Adrenal gland (tissue), 12 donors: ENCODE results near the gene UBA7. TPM values are rescaled to one million over a fixed set of nuclear protein-coding genes. Genes with fewer than 3 reads are reported as not detected.
A peak's percentile ranks its signal among the peaks of the same experiment; 100 is the strongest.

ENCODE experiments used
- DNase-seq, 7 donors: peaks; one replicate each; pipeline ENCODE4 v3.0.0-alpha.2; 2019 to 2020
- H3K27ac ChIP-seq, 5 donors: fragments of 200-600 bp; sonication (generic) in 4 of 5; 1 replicate in 3 of 5; 2 replicates in 2 of 5; pipeline versions ENCODE4 v1.5.1 to v1.8.0; 2016 to 2020; ENCODE audit warnings: mild to moderate bottlenecking in 1 of 5
- H3K27me3 ChIP-seq: fragments of 200-600 bp; 2 replicates; pipeline ENCODE4 v1.8.0; 2021
- H3K36me3 ChIP-seq, 2 donors: fragments of 200-600 bp; replicated peaks in 1 of 2; 1 replicate in 1 of 2; 2 replicates in 1 of 2; pipeline versions ENCODE4 v1.5.1 to v1.8.0; 2018 to 2022
- H3K4me1 ChIP-seq, 2 donors: fragments of 200-600 bp; replicated peaks in 1 of 2; 1 replicate in 1 of 2; 2 replicates in 1 of 2; pipeline versions ENCODE4 v1.5.1 to v1.8.0; 2018 to 2021
- H3K4me3 ChIP-seq, 4 donors: fragments of 200-600 bp; sonication (generic) in 3 of 4; one replicate each; pipeline ENCODE4 v1.5.1; 2016 to 2018
- H3K9me3 ChIP-seq, 3 donors: fragments of 200-600 bp; sonication (generic) in 1 of 3; replicated peaks in 1 of 3; 1 replicate in 2 of 3; 2 replicates in 1 of 3; pipeline versions ENCODE4 v1.5.1 to v1.8.0; 2016 to 2021
- CTCF ChIP-seq, 6 experiments: fragments of 450-650 bp in 4 of 6; fragments of 200-600 bp in 2 of 6; sonication (generic) in 1 of 6; IDR thresholded peaks; 1 replicate in 5 of 6; 2 replicates in 1 of 6; pipeline versions ENCODE4 v1.5.1 to v1.8.0; 2016 to 2021; ENCODE audit warnings: antibody characterized with exemption in 6 of 6, mild to moderate bottlenecking in 2 of 6, moderate library complexity in 1 of 6
- POLR2A ChIP-seq, 2 donors: fragments of 450-650 bp; IDR thresholded peaks; one replicate each; pipeline ENCODE4 v1.6.1; 2017; ENCODE audit warnings: antibody characterized with exemption in 2 of 2, mild to moderate bottlenecking in 2 of 2, moderate library complexity in 1 of 2
- WGBS, 4 donors: extraction: QIAGEN DNeasy Blood & Tissue Kit in 2 of 4; methylation state at CpG; one replicate each; pipeline versions ENCODE4 v1.1.5 to v1.1.7; 2013 to 2017; 5-methylcytosine and 5-hydroxymethylcytosine counted together
- intact Hi-C, 2 donors: fragments of 100-400 bp; cut with DNase I; formaldehyde crosslinking; loops; one replicate each; pipeline versions ENCODE4 v1.14.1 to v1.15.0; 2022 to 2023
- polyA plus RNA-seq, 3 donors: library from polyadenylated mRNA; stranded (reverse); fragments of 200-250 nt in 2 of 3; fragments of 350-450 nt in 1 of 3; fragmentation: Illumina TruSeq in 1 of 3; extraction: RNeasy Lipid Tissue Mini Kit (QIAGEN cat#74804) in 1 of 3; gene quantifications; one replicate each; pipeline ENCODE4 v1.2.3, GENCODE V29; 2013 to 2014
- total RNA-seq, 9 donors: library from RNA; depleted of rRNA in 4 of 9; stranded (reverse); fragments of >200 nt in 4 of 9; fragments of 120-200 nt in 1 of 9; fragmentation: NEBNext Ultra II Directional in 1 of 9; extraction: Animal tissue kit (Norgen Biotek cat#: 25700) in 1 of 9; gene quantifications; one replicate each; pipeline versions ENCODE4 v1.1.0 to v1.2.4, GENCODE V29; 2013 to 2023
- donor health status: healthy with polysubstance abuse.
- donor health status: Bipolar disorder and iron deficiency.
- donor health status: DM: yes; HTN: yes; CAD: no.
- donor health status: DM: no; HTN: no; CAD: no.
- donor health status: DM: no; HTN: no; CAD: no.
- donor health status: DM: yes; HTN: yes; CAD: no.

The UBA7 gene
- total and polyA plus RNA-seq, 12 donors = 17.5 to 232 (median 60.0) TPM

DNA sequence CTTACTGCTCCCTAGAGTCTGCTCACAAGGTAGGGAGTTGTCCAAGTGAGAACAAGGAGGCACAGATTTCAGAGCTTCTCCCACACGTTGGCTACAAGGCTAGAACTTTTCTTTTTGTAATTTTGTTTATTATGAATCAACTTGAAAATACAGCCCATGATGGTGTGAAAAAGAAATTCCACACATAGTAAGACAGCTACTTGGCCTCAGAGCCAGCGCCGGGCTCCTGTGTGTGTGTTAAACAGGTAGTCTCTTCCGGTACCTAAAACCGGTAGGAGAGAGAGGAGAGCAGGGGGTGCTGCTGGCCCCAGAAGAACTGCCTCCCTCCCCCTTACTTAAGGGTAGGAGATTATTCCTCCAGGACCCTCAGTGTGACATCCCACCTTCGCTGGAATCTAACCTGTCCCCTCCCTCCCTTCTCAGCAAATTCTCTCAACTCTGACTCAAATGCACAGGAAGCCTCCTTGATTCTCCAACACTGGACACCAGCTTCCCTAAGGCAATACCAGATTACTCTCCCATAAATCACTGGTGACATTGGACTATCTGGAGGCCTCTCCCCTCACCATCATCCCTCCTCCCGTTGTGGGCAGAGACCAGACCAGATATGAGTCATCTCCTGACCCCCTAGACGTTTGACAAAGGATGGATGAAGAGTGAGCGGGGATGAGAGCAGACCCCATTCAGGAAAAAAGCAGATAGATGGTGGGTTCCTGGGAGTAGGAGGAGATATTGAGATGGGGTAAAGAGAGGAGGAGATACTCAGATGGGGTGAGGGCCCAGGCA is 22.9 kb downstream of the UBA7 start:
- no peaks in the 10 kb centered on the region for H3K36me3 ChIP-seq
- 61 to 69% (median 66%) methylated on average over 9 of the region's 9 CpGs for WGBS, 4 donors
- intact Hi-C loops = no loop called here
- peaks cover 3 to 5% of the 10 kb centered on the region in 2 donors for H3K4me1 ChIP-seq
- peak in 1 of 7 donors; percentile 8 for DNase-seq
- H3K27me3 ChIP-seq = no peaks in the 10 kb centered on the region
- TF ChIP-seq CTCF (IDR thresholded peaks at IDR 0.05) (no peak), POLR2A (IDR thresholded peaks at IDR 0.05) (no peak)
- H3K9me3 ChIP-seq = no peaks in the 10 kb centered on the region
- no peak overlapping the region for H3K4me3 ChIP-seq
- H3K27ac ChIP-seq = no peak overlapping the region

DNA sequence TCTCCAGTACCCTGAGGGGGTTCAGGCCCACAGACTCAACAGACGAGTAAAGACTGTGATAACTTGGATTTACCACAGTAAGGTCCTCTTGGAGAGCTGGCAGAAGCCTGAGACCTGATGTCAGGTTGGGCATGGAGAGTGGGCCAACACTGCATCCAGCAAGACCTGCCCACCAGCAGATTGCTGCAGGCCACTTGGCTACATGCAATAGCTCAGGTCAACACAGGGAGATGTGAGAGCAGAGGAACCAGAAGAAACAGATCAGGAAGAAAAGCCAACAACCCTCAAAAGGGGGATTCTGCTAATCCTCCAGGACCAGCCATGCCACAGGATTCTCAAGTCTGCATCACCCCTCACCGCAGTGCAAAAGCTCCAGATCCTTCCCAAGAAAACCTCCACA is 25.7 kb downstream of the UBA7 start:
- H3K4me3 ChIP-seq = no peak overlapping the region
- DNase-seq = peak in 1 of 7 donors; percentile 11
- H3K4me1 ChIP-seq = peaks cover 3 to 24% of the 10 kb centered on the region in 2 donors
- no peaks in the 10 kb centered on the region for H3K36me3 ChIP-seq
- H3K9me3 ChIP-seq = no peaks in the 10 kb centered on the region
- no peak for TF ChIP-seq CTCF (IDR thresholded peaks at IDR 0.05)
- TF ChIP-seq POLR2A (IDR thresholded peaks at IDR 0.05) = no peak
- WGBS, 4 donors = 89 to 93% (median 92%) methylated on average over 2 of the region's 2 CpGs
- no peaks in the 10 kb centered on the region for H3K27me3 ChIP-seq
- H3K27ac ChIP-seq = no peak overlapping the region
- intact Hi-C loops = no loop called here

GRCh38 chr3:49787536-49787935 is 26.2 kb downstream of the UBA7 start:
- no peaks in the 10 kb centered on the region for H3K27me3 ChIP-seq
- no peak for DNase-seq
- H3K27ac ChIP-seq = no peak overlapping the region
- 79 to 95% (median 89%) methylated on average over 5 of the region's 5 CpGs for WGBS, 4 donors
- H3K4me3 ChIP-seq = no peak overlapping the region
- no peaks in the 10 kb centered on the region for H3K9me3 ChIP-seq
- TF ChIP-seq CTCF (IDR thresholded peaks at IDR 0.05) = no peak
- TF ChIP-seq POLR2A (IDR thresholded peaks at IDR 0.05) = no peak
- peaks cover 3 to 24% of the 10 kb centered on the region in 2 donors for H3K4me1 ChIP-seq
- no peaks in the 10 kb centered on the region for H3K36me3 ChIP-seq
- intact Hi-C loops = no loop called here

DNA sequence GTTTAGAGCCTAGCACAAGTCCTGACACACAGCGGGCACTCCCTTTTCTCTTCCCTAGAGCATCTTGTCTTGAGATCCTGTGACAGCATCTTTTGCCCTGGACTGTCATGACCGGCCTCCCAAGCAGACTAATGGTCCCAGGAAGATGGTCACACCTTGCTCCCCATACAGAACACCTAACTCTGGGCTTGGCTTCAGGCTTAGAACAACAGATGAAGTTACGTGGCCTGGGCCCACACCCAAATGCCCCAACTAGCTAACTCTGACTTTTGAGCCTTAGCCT is 26.6 kb downstream of the UBA7 start:
- H3K27ac ChIP-seq = peak overlapping the region in 4 of 5 donors; percentile 81 to 94 (median 90)
- H3K36me3 ChIP-seq = no peaks in the 10 kb centered on the region
- H3K4me1 ChIP-seq = peaks cover 3 to 24% of the 10 kb centered on the region in 2 donors
- no peaks in the 10 kb centered on the region for H3K9me3 ChIP-seq
- peak overlapping the region in 2 of 4 donors; percentile 28 to 82 for H3K4me3 ChIP-seq
- WGBS, 4 donors = 58 to 77% (median 69%) methylated on average over 3 of the region's 3 CpGs
- intact Hi-C loops = no loop called here
- TF ChIP-seq CTCF (IDR thresholded peaks at IDR 0.05) (no peak), POLR2A (IDR thresholded peaks at IDR 0.05) (no peak)
- H3K27me3 ChIP-seq = no peaks in the 10 kb centered on the region
- no peak for DNase-seq
